Fibroblast of mammary gland (primary cell): ENCODE results near the gene SLC24A1.
"Not testable (repeated sequence)": the region's sequence is repeated elsewhere in the genome, so short reads cannot be mapped to it uniquely, and the experiment has no call there.

Experiments used
- DNase-seq: peaks from one replicate; pipeline ENCODE4 v3.0.0-alpha.2; 2010; ENCODE audit warnings: low read depth
- H3K4me3 ChIP-seq: 2 replicates; pipeline ENCODE4 v1.5.1; 2011; ENCODE audit warnings: low read depth, mild to moderate bottlenecking, low read length, moderate library complexity; ENCODE audit not compliant: control insufficient read depth
- CTCF ChIP-seq: conservative IDR thresholded peaks from 2 replicates; pipeline ENCODE4 v1.5.1; 2011; ENCODE audit warnings: low read depth, low read length, inconsistent platforms; ENCODE audit not compliant: control insufficient read depth, insufficient read depth

Gene SLC24A1

GRCh38 chr15:65603134-65603533 is 18.6 kb upstream of the SLC24A1 start:
- no peak for DNase-seq
- no peak for TF ChIP-seq CTCF
- H3K4me3 ChIP-seq = no peak overlapping the region

- TF ChIP-seq CTCF = no peak
- no peak for DNase-seq
- H3K4me3 ChIP-seq = no peak overlapping the region
These were observed 18.2 kb upstream of the SLC24A1 start for GRCh38 chr15:65603559-65603958.

- H3K4me3 ChIP-seq = peak within 1 kb of the TSS; percentile 89
- peak; percentile 95 for DNase-seq
- peak; percentile 17 for TF ChIP-seq CTCF
These were observed 10.6 kb upstream of the SLC24A1 start, which contains the start of gene INTS14 for GRCh38 chr15:65610871-65611718. TSS of gene INTS14 (minus strand) at chr15:65611131. CDS start at chr15:65607380, 3,751 bp downstream.

- DNase-seq = no peak
- no peak for TF ChIP-seq CTCF
These were observed 9.7 kb upstream of the SLC24A1 start for GRCh38 chr15:65611888-65612615.

GRCh38 chr15:65612616-65612946 is 9.2 kb upstream of the SLC24A1 start:
- peak; percentile 67 for DNase-seq
- no peak overlapping the region for H3K4me3 ChIP-seq
- TF ChIP-seq CTCF = no peak

More at GRCh38 chr15:65611888-65612615, 9.7 kb upstream of the SLC24A1 start:
- peak overlapping the region; percentile 89 for H3K4me3 ChIP-seq

GRCh38 chr15:65612949-65613744 is 8.6 kb upstream of the SLC24A1 start:
- DNase-seq = no peak
- H3K4me3 ChIP-seq = no peak overlapping the region
- TF ChIP-seq CTCF = no peak

- not testable (repeated sequence) for H3K4me3 ChIP-seq, DNase-seq
These were observed 5.9 kb upstream of the SLC24A1 start for GRCh38 chr15:65615887-65616286.
